Sigmoid colon (tissue), 7 donors: ENCODE results near the gene PBX3. TPM values are rescaled to one million over a fixed set of nuclear protein-coding genes. Genes with fewer than 3 reads are reported as not detected.

ENCODE experiments used
- DNase-seq: peaks from one replicate; pipeline ENCODE4 v3.0.0-alpha.2; 2019
- H3K27ac ChIP-seq, 4 donors: fragments of 200-600 bp; sonication (generic); one replicate each; pipeline ENCODE4 v1.5.1; 2016 to 2019; ENCODE audit warnings: mild to moderate bottlenecking in 1 of 4
- H3K27me3 ChIP-seq, 3 donors: fragments of 200-600 bp; sonication (generic); one replicate each; pipeline ENCODE4 v1.5.1; 2019; ENCODE audit warnings: mild to moderate bottlenecking in 1 of 3
- H3K36me3 ChIP-seq, 4 donors: fragments of 200-600 bp; sonication (generic); one replicate each; pipeline ENCODE4 v1.5.1; 2016 to 2019
- H3K4me1 ChIP-seq, 4 donors: fragments of 200-600 bp; sonication (generic); one replicate each; pipeline ENCODE4 v1.5.1; 2017 to 2019
- H3K4me3 ChIP-seq, 4 donors: fragments of 200-600 bp; sonication (generic); one replicate each; pipeline ENCODE4 v1.5.1; 2017 to 2019; ENCODE audit warnings: mild to moderate bottlenecking in 2 of 4, moderate library complexity in 1 of 4
- H3K9me3 ChIP-seq, 4 donors: fragments of 200-600 bp in 3 of 4; sonication (generic) in 3 of 4; one replicate each; pipeline versions ENCODE4 v1.5.1 to v1.6.1; 2013 to 2019
- EP300 ChIP-seq, 4 donors: sonication (generic); formaldehyde crosslinking; IDR thresholded peaks; one replicate each; pipeline ENCODE4 v1.6.1; 2017; ENCODE audit warnings: antibody characterized with exemption in 4 of 4
- POLR2A ChIP-seq, 2 donors: fragments of 450-650 bp; IDR thresholded peaks; one replicate each; pipeline ENCODE4 v1.6.1; 2016; ENCODE audit warnings: antibody characterized with exemption in 2 of 2, mild to moderate bottlenecking in 2 of 2, moderate library complexity in 2 of 2
- POLR2AphosphoS5 ChIP-seq, 4 donors: sonication (generic); formaldehyde crosslinking; IDR thresholded peaks; one replicate each; pipeline ENCODE4 v1.6.1; 2017; ENCODE audit warnings: antibody characterized with exemption in 4 of 4
- WGBS, 2 donors: extraction: QIAGEN DNeasy Blood & Tissue Kit; methylation state at CpG; one replicate each; pipeline ENCODE4 v1.1.7; 2013; 5-methylcytosine and 5-hydroxymethylcytosine counted together
- intact Hi-C: fragments of 100-400 bp; cut with DNase I; formaldehyde crosslinking; loops from one replicate; pipeline ENCODE4 v1.15.1; 2023
- polyA plus RNA-seq, 3 donors: library from polyadenylated mRNA; stranded (reverse); fragments of 200-250 nt; gene quantifications; one replicate each; pipeline ENCODE4 v1.2.3, GENCODE V29; 2013
- total RNA-seq, 4 donors: library from RNA; depleted of rRNA; stranded (reverse); fragments of >200 nt; gene quantifications; one replicate each; pipeline ENCODE4 v1.1.0, GENCODE V29; 2016
- TF ChIP-seq, protein P1 (sequence below), 4 experiments: fragments of 450-650 bp in 3 of 4; fragments of 200-600 bp in 1 of 4; IDR thresholded peaks; one replicate each; pipeline ENCODE4 v1.5.1; 2016 to 2019; ENCODE audit warnings: antibody characterized with exemption in 4 of 4, mild to moderate bottlenecking in 3 of 4, moderate library complexity in 2 of 4
- donor health status: healthy with polysubstance abuse.
- donor health status: Bipolar disorder and iron deficiency.
- donor health status: healthy.

PBX3 gene
- total and polyA plus RNA-seq, 7 donors, result 2.8 to 159 (median 90.6) TPM

DNA sequence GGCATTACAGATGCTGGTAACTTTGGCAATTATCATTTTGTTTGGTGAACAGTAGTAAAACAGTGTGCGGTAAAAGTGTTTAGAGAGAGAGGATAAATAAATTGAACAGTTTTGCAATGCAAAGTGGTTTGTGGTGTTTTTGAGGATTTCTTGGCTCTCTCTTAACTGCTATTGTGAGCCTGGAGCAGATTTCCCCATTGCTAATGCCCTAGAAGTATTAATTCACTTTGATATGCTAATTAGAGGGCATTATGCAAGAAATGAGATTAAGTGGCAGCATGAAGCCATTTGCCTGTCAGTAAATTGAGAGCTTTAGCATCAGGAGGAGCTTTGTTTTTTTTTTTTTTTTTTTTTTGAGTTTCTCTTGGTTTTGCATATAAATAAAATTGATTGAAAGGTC lies 8.2 kb downstream of the PBX3 start:
- WGBS, 2 donors, result 79 to 85% methylated on average over 1 of the region's 1 CpG
- TF ChIP-seq EP300 (IDR thresholded peaks at IDR 0.05) (no peak), POLR2AphosphoS5 (IDR thresholded peaks at IDR 0.05) (no peak), POLR2A (IDR thresholded peaks at IDR 0.05) (no peak)
- TF ChIP-seq, protein P1, sequence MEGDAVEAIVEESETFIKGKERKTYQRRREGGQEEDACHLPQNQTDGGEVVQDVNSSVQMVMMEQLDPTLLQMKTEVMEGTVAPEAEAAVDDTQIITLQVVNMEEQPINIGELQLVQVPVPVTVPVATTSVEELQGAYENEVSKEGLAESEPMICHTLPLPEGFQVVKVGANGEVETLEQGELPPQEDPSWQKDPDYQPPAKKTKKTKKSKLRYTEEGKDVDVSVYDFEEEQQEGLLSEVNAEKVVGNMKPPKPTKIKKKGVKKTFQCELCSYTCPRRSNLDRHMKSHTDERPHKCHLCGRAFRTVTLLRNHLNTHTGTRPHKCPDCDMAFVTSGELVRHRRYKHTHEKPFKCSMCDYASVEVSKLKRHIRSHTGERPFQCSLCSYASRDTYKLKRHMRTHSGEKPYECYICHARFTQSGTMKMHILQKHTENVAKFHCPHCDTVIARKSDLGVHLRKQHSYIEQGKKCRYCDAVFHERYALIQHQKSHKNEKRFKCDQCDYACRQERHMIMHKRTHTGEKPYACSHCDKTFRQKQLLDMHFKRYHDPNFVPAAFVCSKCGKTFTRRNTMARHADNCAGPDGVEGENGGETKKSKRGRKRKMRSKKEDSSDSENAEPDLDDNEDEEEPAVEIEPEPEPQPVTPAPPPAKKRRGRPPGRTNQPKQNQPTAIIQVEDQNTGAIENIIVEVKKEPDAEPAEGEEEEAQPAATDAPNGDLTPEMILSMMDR (IDR thresholded peaks at IDR 0.05), result no peak
- Histone ChIP-seq H3K9me3 (no peaks in the 10 kb centered on the region), H3K27me3 (no peaks in the 10 kb centered on the region), H3K36me3 (no peaks in the 10 kb centered on the region), H3K27ac (peak overlapping the region in 3 of 4 donors; percentile 90 to 98 (median 94)), H3K4me3 (no peak overlapping the region), H3K4me1 (peaks cover 0 to 94% (median 76%) of the 10 kb centered on the region in 4 donors)
- no peak for DNase-seq
- intact Hi-C loops, result loop anchor here (5.0 kb wide), 1 partner anchor 47 kb away; no protein-coding TSS in a partner anchor

DNA sequence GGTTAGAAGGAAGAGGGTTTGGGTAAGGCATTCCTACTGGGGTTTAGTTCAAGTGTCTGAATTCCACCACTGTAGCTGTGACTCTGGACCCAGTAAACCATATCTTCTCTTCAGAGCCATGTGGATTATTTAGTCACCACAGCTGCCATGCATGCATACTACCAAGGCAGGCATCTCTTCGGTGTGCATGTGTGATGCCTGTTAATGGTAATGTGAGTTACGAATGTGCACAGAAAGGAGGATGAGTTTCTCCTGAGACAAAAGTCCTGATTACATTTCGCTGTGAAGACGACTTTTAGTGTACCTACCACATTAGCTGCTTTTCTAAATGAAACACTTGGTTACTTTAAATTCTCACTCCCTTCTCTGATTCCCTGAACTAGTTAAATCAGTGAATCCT lies 9.3 kb downstream of the PBX3 start:
- H3K36me3 ChIP-seq, result no peaks in the 10 kb centered on the region
- H3K27me3 ChIP-seq, result no peaks in the 10 kb centered on the region
- H3K9me3 ChIP-seq, result no peaks in the 10 kb centered on the region
- peak overlapping the region in 3 of 4 donors; percentile 17 to 98 (median 90) for H3K27ac ChIP-seq
- WGBS, 2 donors, result 90 to 96% methylated on average over 4 of the region's 4 CpGs
- TF ChIP-seq, protein P1 (IDR thresholded peaks at IDR 0.05), result no peak
- TF ChIP-seq POLR2AphosphoS5 (IDR thresholded peaks at IDR 0.05) (no peak), POLR2A (IDR thresholded peaks at IDR 0.05) (no peak), EP300 (IDR thresholded peaks at IDR 0.05) (no peak)
- peaks cover 0 to 100% (median 85%) of the 10 kb centered on the region in 4 donors for H3K4me1 ChIP-seq
- intact Hi-C loops, result loop anchor here (5.0 kb wide), 1 partner anchor 46 kb away; no protein-coding TSS in a partner anchor
- H3K4me3 ChIP-seq, result no peak overlapping the region
- DNase-seq, result no peak

DNA sequence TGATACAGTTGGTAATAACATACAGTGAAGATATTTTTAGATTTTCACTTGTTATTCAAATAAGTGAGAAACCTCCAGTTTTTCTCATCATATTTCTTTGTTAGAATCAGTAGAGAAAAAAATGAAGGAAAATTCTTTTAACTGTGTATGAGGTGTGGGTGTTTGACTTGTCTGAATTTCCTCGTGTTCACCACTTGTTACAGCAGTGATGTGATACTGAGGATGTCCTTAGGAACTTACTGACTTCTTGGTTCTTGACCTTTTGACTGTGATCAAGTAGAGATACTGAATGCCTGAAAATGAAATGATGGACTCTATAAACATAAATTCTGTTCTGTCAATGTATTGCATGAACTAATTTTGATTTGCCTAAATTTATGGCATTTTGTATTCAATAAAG lies 10.7 kb downstream of the PBX3 start:
- intact Hi-C loops, result loop anchor here (5.0 kb wide), 1 partner anchor 44 kb away; no protein-coding TSS in a partner anchor
- no peak for DNase-seq
- H3K4me1 ChIP-seq, result peaks cover 0 to 100% (median 90%) of the 10 kb centered on the region in 4 donors
- 59 to 76% methylated on average over 1 of the region's 1 CpG for WGBS, 2 donors
- no peaks in the 10 kb centered on the region for H3K27me3 ChIP-seq
- H3K4me3 ChIP-seq, result no peak overlapping the region
- H3K36me3 ChIP-seq, result no peaks in the 10 kb centered on the region
- TF ChIP-seq EP300 (IDR thresholded peaks at IDR 0.05) (no peak), POLR2AphosphoS5 (IDR thresholded peaks at IDR 0.05) (no peak), POLR2A (IDR thresholded peaks at IDR 0.05) (no peak)
- TF ChIP-seq, protein P1 (IDR thresholded peaks at IDR 0.05), result no peak
- no peaks in the 10 kb centered on the region for H3K9me3 ChIP-seq
- H3K27ac ChIP-seq, result peak overlapping the region in 2 of 4 donors; percentile 12 to 98

DNA sequence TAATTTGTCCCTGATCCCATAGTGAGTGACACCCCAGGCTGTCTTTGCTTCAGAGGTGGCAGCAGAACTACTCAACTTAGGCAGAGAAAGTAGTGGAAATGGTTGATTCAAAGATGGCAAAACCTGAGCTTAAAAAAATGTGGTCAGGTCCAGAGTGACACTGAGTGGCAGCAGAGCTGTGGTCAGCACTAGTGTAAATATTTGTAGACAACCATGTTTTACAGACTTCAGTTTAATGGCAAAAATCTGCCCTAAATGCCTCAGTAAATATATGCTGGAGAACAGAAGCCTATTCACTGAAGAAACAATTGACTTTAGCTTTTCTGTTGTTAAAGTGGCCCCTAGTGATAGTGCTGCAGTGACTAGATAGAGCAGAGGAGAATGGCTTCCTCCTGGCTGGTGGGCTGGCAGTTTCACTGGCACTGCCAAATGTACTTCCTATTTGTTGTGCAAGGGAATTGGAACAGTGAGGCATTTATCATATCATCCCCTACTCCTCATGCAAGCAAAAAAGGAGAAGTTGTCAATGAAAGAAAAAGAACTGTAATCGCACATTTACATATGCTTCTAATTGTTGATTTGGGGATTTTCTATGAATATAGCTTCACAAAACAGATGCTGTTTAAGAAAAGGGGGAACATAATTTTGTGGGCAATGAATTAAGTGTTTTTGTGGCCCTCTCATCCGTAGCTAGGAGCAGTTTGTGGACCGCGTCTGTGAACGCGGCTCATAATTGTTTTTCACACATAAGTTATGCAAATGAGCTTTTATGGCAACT lies 12.0 kb downstream of the PBX3 start:
- no peaks in the 10 kb centered on the region for H3K9me3 ChIP-seq
- WGBS, 2 donors, result 62 to 88% methylated on average over 6 of the region's 6 CpGs
- no peaks in the 10 kb centered on the region for H3K27me3 ChIP-seq
- H3K4me3 ChIP-seq, result peak overlapping the region in 3 of 4 donors; percentile 33 to 41 (median 37)
- peak overlapping the region in 3 of 4 donors; percentile 43 to 98 (median 69) for H3K27ac ChIP-seq
- DNase-seq, result peak; percentile 66
- no peaks in the 10 kb centered on the region for H3K36me3 ChIP-seq
- peaks cover 0 to 100% (median 93%) of the 10 kb centered on the region in 4 donors for H3K4me1 ChIP-seq
- intact Hi-C loops, result loop anchor here (5.0 kb wide), 1 partner anchor 43 kb away; no protein-coding TSS in a partner anchor
- TF ChIP-seq, protein P1 (IDR thresholded peaks at IDR 0.05), result no peak
- peak in 1 of 4 donors; percentile 9 for TF ChIP-seq POLR2AphosphoS5 (IDR thresholded peaks at IDR 0.05)
